Measurements from ENCODE around the gene FEM1A.
"Not testable (repeated sequence)": the region's sequence is repeated elsewhere in the genome, so short reads cannot be mapped to it uniquely, and the experiment has no call there.

FEM1A gene

DNA sequence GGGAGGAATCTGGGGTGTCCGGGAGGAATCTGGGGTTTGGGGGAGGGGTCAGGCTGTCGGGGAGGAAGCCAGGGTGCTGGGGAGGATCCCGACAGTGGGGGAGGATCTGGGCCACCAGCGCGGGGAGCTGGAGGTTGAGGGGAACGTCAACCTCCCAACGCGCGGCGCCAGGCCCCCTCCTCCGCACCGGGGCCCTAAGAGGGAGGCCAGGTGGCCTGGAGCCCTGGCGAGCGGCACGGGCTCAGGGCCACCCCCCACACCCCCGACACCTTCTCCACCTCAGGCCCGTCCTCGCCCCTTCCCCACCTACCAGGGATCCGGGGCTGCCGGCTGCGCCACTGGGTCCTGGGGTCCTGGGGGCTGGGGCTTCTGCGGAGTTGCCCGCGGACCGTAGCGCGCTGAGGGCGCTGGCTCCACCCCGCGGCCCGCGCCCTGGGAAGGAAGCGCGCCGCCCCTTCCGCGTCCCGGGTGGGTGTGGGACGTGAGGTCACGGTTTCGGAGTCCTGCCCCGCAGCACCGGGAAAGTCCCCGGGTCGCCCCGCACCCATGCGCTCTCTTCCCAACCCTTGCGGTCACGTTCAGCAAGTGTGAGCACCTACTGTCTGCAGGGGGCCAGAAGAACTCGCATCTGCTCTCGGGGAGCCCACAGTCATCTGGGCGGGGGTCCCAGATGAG is 39.9 kb downstream of the FEM1A start, which contains the start of gene TICAM1:
Gene TICAM1 (minus strand): TSS at position 409 of the 675 bp plus-strand sequence. CDS start 13,335 bp downstream, outside the sequence.
- Mint-ChIP-seq H3K27ac (peak within 1 kb of the TSS; percentile 93), H3K36me3 (ENCODE audit: low read depth) (peaks cover 40% of the 10 kb centered on the region), H3K4me1 (ENCODE audit: low read depth) (peaks cover 43% of the 10 kb centered on the region), H3K9me3 (no peaks in the 10 kb centered on the region), H3K27me3 (no peaks in the 10 kb centered on the region), H3K4me3 (peak within 1 kb of the TSS; percentile 94)
- intact Hi-C loops (cut with micrococcal nuclease), result loop anchor here (1.0 to 2.0 kb wide), 2 partner anchors 10 to 15 kb away; no protein-coding TSS in a partner anchor

DNA sequence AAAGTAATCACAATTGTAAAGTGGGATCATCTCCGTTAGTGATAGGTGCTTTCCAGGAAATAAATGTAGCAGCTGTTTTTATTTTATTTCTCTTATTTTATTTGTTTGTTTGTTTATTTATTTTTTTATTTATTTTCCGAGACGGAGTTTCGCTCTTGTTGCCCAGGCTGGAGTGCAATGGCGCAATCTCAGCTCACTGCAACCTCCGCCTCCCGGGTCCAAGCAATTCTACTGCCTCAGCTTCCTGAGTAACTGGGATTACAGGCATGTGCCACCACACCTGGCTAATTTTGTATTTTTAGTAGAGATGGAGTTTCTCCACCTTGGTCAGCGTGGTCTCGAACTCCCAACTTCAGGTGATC is 40.4 kb downstream of the FEM1A start:
- Mint-ChIP-seq H3K36me3 (ENCODE audit: low read depth) (peaks cover 39% of the 10 kb centered on the region), H3K4me1 (ENCODE audit: low read depth) (peaks cover 48% of the 10 kb centered on the region), H3K4me3 (peak overlapping the region; percentile 94), H3K27ac (peak overlapping the region; percentile 93)
- H3K9me3 Mint-ChIP-seq, H3K27me3 Mint-ChIP-seq: not testable (repeated sequence)
- intact Hi-C loops (cut with micrococcal nuclease), result loop anchor here (1.0 to 2.0 kb wide), 2 partner anchors 9 to 15 kb away; no protein-coding TSS in a partner anchor

GRCh38 chr19:4832776-4833175 is 41.2 kb downstream of the FEM1A start:
- intact Hi-C loops (cut with micrococcal nuclease), result no loop called here
- Mint-ChIP-seq H3K27ac (peak overlapping the region; percentile 93), H3K36me3 (ENCODE audit: low read depth) (peaks cover 34% of the 10 kb centered on the region), H3K4me1 (ENCODE audit: low read depth) (peaks cover 53% of the 10 kb centered on the region), H3K4me3 (no peak overlapping the region), H3K9me3 (no peaks in the 10 kb centered on the region), H3K27me3 (no peaks in the 10 kb centered on the region)

- Mint-ChIP-seq H3K4me1 (ENCODE audit: low read depth) (peaks cover 64% of the 10 kb centered on the region), H3K9me3 (no peaks in the 10 kb centered on the region), H3K27me3 (no peaks in the 10 kb centered on the region), H3K4me3 (no peak overlapping the region), H3K36me3 (ENCODE audit: low read depth) (peaks cover 67% of the 10 kb centered on the region), H3K27ac (peak overlapping the region; percentile 74)
- intact Hi-C loops (cut with micrococcal nuclease), result no loop called here
Measured at GRCh38 chr19:4839192-4839591, 47.7 kb downstream of the FEM1A start.

GRCh38 chr19:4843647-4843965 is 52.1 kb downstream of the FEM1A start:
- no peaks in the 10 kb centered on the region for H3K27me3 Mint-ChIP-seq
- peaks cover 100% of the 10 kb centered on the region for H3K36me3 Mint-ChIP-seq (ENCODE audit: low read depth)
- no peak overlapping the region for H3K4me3 Mint-ChIP-seq
- H3K4me1 Mint-ChIP-seq (ENCODE audit: low read depth), result peaks cover 47% of the 10 kb centered on the region
- no peaks in the 10 kb centered on the region for H3K9me3 Mint-ChIP-seq
- peak overlapping the region; percentile 95 for H3K27ac Mint-ChIP-seq
- intact Hi-C loops (cut with micrococcal nuclease), result no loop called here

DNA sequence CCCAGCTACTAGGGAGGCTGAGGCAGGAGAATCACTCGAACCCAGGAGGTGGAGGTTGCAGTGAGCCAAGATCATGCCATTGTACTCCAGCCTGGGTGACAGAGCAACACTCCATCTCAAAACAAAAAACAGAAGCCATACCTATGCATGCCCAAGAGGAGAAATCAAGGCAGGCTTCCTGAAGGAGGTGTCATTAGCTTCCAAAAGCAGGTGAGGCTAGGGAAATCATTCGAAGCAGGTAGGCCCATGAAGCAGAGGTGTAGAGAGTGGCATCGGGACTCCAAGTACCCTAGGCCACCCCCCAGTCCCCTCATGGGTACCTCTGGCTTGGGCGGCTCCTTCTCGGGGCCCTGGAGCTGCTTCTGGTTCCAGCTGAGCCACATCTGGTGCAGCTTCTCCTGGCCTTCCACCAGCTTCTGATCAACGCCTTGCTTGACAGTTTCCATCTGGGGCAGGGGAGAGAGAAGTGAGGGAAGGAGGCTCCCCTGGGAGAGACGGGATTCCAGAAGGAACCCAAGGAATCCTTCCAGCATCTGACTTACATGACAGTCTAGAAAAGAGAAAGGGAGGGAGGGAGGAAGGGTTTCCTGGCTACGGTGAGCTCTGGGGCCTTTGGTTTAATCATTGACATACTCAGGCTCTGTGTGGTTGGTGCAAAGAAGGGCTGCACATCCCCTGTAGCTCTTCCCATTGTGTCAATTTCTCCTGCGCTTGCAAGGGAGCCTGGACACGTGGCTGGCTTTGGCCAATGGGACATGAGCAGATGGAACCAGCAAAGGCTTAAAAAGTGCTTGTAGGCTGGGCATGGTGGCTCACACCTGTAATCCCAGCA is 53.0 kb downstream of the FEM1A start:
- Mint-ChIP-seq H3K27me3 (no peaks in the 10 kb centered on the region), H3K27ac (peak overlapping the region; percentile 62), H3K4me3 (no peak overlapping the region), H3K36me3 (ENCODE audit: low read depth) (peaks cover 98% of the 10 kb centered on the region), H3K4me1 (ENCODE audit: low read depth) (peaks cover 38% of the 10 kb centered on the region), H3K9me3 (no peaks in the 10 kb centered on the region)
- intact Hi-C loops (cut with micrococcal nuclease), result no loop called here

DNA sequence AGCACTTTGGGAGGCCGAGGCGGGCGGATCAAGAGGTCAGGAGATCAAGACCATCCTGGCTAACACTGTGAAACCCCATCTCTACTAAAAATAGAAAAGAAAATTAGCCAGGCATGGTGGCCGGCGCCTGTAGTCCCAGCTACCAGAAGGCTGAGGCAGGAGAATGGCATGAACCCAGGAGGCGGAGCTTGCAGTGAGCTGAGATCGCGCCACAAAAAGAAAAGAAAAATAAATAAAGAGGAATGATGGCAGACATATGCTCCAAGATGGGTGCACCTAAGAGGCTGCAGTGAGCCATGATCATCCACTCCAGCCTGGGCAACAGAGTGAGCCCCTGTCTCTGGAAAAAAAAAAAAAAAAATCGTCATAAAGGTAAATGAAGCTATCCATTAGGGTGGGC is 54.4 kb downstream of the FEM1A start:
- intact Hi-C loops (cut with micrococcal nuclease); H3K27me3 Mint-ChIP-seq; H3K4me3 Mint-ChIP-seq; H3K9me3 Mint-ChIP-seq: not testable (repeated sequence)
- Mint-ChIP-seq H3K4me1 (ENCODE audit: low read depth) (peaks cover 25% of the 10 kb centered on the region), H3K27ac (peak overlapping the region; percentile 62), H3K36me3 (ENCODE audit: low read depth) (peaks cover 98% of the 10 kb centered on the region)

- intact Hi-C loops (cut with micrococcal nuclease), result no loop called here
- H3K27ac Mint-ChIP-seq, result no peak overlapping the region
- peaks cover 98% of the 10 kb centered on the region for H3K36me3 Mint-ChIP-seq (ENCODE audit: low read depth)
- no peak overlapping the region for H3K4me3 Mint-ChIP-seq
- peaks cover 22% of the 10 kb centered on the region for H3K4me1 Mint-ChIP-seq (ENCODE audit: low read depth)
- H3K27me3 Mint-ChIP-seq, result no peaks in the 10 kb centered on the region
- no peaks in the 10 kb centered on the region for H3K9me3 Mint-ChIP-seq
Measured at GRCh38 chr19:4847190-4847973, 55.8 kb downstream of the FEM1A start.

GRCh38 chr19:4849019-4849418 is 57.5 kb downstream of the FEM1A start:
- peaks cover 18% of the 10 kb centered on the region for H3K4me1 Mint-ChIP-seq (ENCODE audit: low read depth)
- H3K27me3 Mint-ChIP-seq, result no peaks in the 10 kb centered on the region
- no peaks in the 10 kb centered on the region for H3K9me3 Mint-ChIP-seq
- H3K4me3 Mint-ChIP-seq, result no peak overlapping the region
- H3K36me3 Mint-ChIP-seq (ENCODE audit: low read depth), result peaks cover 98% of the 10 kb centered on the region
- H3K27ac Mint-ChIP-seq, result no peak overlapping the region
- intact Hi-C loops (cut with micrococcal nuclease), result no loop called here

Measured in dendritic cell treated with granulocyte-macrophage colony-stimulating factor and Interleukin-4, amounts not matched to agents 40 ng/mL and 50 ng/mL, for 4 days (primary cell).